Measurements from ENCODE around the gene GGT7.

GGT7 gene

GRCh38 chr20:34871320-34871926, 1.2 kb downstream of the GGT7 start:
- Histone ChIP-seq H3K27ac (ENCODE audit: low read length) (no peak overlapping the region), H3F3A (ENCODE audit: insufficient read depth, low read length) (no peaks in the 10 kb centered on the region), H3K27me3 (replicated peaks; ENCODE audit: insufficient read depth, low read length) (no peaks in the 10 kb centered on the region), H2AFZ (ENCODE audit: low read length) (no peak overlapping the region), H3K9me2 (replicated peaks; ENCODE audit: insufficient read depth, low read length) (no peaks in the 10 kb centered on the region), H3K4me2 (ENCODE audit: low read depth, low read length) (no peak overlapping the region), H3K9me3 (replicated peaks; ENCODE audit: insufficient read depth, low read length) (no peaks in the 10 kb centered on the region), H3K4me3 (ENCODE audit: low read length) (no peak overlapping the region), H4K20me1 (ENCODE audit: insufficient read depth, low read length) (no peaks in the 10 kb centered on the region), H3K79me2 (ENCODE audit: low read length) (no peaks in the 10 kb centered on the region), H3K4me1 (ENCODE audit: low read length) (peaks cover 16% of the 10 kb centered on the region), H3K9ac (ENCODE audit: low read length) (no peak overlapping the region), H3K36me3 (replicated peaks; ENCODE audit: insufficient read depth, low read length) (no peaks in the 10 kb centered on the region)
- TF ChIP-seq EZH2phosphoT487 (IDR thresholded peaks at IDR 0.05; ENCODE audit: low read length) = no peak
- TF ChIP-seq EZH2 (optimal IDR thresholded peaks at IDR 0.05; ENCODE audit: low read depth, low read length) = no peak
- no peak for TF ChIP-seq CTCF (IDR thresholded peaks at IDR 0.05; ENCODE audit: low read length)
- no peak for DNase-seq

- Histone ChIP-seq H3K9me3 (replicated peaks; ENCODE audit: insufficient read depth, low read length) (no peaks in the 10 kb centered on the region), H4K20me1 (ENCODE audit: insufficient read depth, low read length) (no peaks in the 10 kb centered on the region), H3K9me2 (replicated peaks; ENCODE audit: insufficient read depth, low read length) (no peaks in the 10 kb centered on the region), H3K27me3 (replicated peaks; ENCODE audit: insufficient read depth, low read length) (no peaks in the 10 kb centered on the region), H3K4me3 (ENCODE audit: low read length) (no peak overlapping the region), H3K9ac (ENCODE audit: low read length) (no peak overlapping the region), H3F3A (ENCODE audit: insufficient read depth, low read length) (no peaks in the 10 kb centered on the region), H3K27ac (ENCODE audit: low read length) (no peak overlapping the region), H3K4me2 (ENCODE audit: low read depth, low read length) (no peak overlapping the region), H3K79me2 (ENCODE audit: low read length) (no peaks in the 10 kb centered on the region), H3K4me1 (ENCODE audit: low read length) (no peaks in the 10 kb centered on the region), H2AFZ (ENCODE audit: low read length) (no peak overlapping the region), H3K36me3 (replicated peaks; ENCODE audit: insufficient read depth, low read length) (no peaks in the 10 kb centered on the region)
- no peak for TF ChIP-seq CTCF (IDR thresholded peaks at IDR 0.05; ENCODE audit: low read length)
- no peak for TF ChIP-seq EZH2 (optimal IDR thresholded peaks at IDR 0.05; ENCODE audit: low read depth, low read length)
- no peak for TF ChIP-seq EZH2phosphoT487 (IDR thresholded peaks at IDR 0.05; ENCODE audit: low read length)
- no peak for DNase-seq
Observed at GRCh38 chr20:34864216-34864615, 8.4 kb downstream of the GGT7 start.

GRCh38 chr20:34863421-34863965, 9.2 kb downstream of the GGT7 start:
- no peaks in the 10 kb centered on the region for H3F3A ChIP-seq (ENCODE audit: insufficient read depth, low read length)
- no peaks in the 10 kb centered on the region for H4K20me1 ChIP-seq (ENCODE audit: insufficient read depth, low read length)
- no peak overlapping the region for H3K4me2 ChIP-seq (ENCODE audit: low read depth, low read length)
- H3K27ac ChIP-seq (ENCODE audit: low read length) = no peak overlapping the region
- no peak overlapping the region for H3K4me3 ChIP-seq (ENCODE audit: low read length)
- no peak overlapping the region for H2AFZ ChIP-seq (ENCODE audit: low read length)
- no peaks in the 10 kb centered on the region for H3K9me2 ChIP-seq (replicated peaks; ENCODE audit: insufficient read depth, low read length)
- no peak for TF ChIP-seq CTCF (IDR thresholded peaks at IDR 0.05; ENCODE audit: low read length)
- TF ChIP-seq EZH2 (optimal IDR thresholded peaks at IDR 0.05; ENCODE audit: low read depth, low read length) = no peak
- no peak for TF ChIP-seq EZH2phosphoT487 (IDR thresholded peaks at IDR 0.05; ENCODE audit: low read length)
- no peaks in the 10 kb centered on the region for H3K9me3 ChIP-seq (replicated peaks; ENCODE audit: insufficient read depth, low read length)
- no peaks in the 10 kb centered on the region for H3K79me2 ChIP-seq (ENCODE audit: low read length)
- H3K27me3 ChIP-seq (replicated peaks; ENCODE audit: insufficient read depth, low read length) = no peaks in the 10 kb centered on the region
- DNase-seq = no peak
- no peaks in the 10 kb centered on the region for H3K4me1 ChIP-seq (ENCODE audit: low read length)
- H3K9ac ChIP-seq (ENCODE audit: low read length) = no peak overlapping the region
- no peaks in the 10 kb centered on the region for H3K36me3 ChIP-seq (replicated peaks; ENCODE audit: insufficient read depth, low read length)
